ENCODE results near the gene PCGF5. TPM values are rescaled to one million over a fixed set of nuclear protein-coding genes. Genes with fewer than 3 reads are reported as not detected.

The PCGF5 gene
- total and polyA plus RNA-seq, 2 experiments from 2014 or later: 7.7 to 8.7 TPM

DNA sequence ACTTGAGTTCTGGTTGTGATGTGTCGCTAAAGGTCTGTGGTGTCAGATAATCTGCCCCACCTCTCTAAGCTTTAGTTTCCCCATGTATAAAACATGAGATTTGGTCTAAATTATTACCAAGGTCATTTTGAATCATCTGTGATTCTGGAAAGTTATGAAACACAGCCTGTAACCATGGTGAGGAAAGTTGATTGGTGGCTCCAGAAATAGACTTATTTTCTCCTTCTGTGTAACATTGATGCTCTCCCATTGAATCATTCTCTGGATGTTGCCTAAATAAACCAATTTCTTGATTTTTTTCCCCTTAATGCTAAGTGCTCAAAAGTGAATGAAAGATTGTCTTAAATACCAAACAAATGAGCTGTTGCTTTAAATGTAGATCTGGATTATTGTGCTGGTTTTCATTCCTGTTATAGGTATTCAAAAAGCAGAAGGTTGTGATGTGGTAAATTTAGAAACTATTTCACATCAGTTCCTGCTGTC is 30.0 kb upstream of the PCGF5 start (continued):
- TF ChIP-seq NANOG (IDR thresholded peaks at IDR 0.05; ENCODE audit: borderline replicate concordance) (no peak), STAT1 (IDR thresholded peaks at IDR 0.05; ENCODE audit: unreplicated experiment) (no peak), ZNF114 (CRISPR knock-in tag; IDR thresholded peaks at IDR 0.05) (no peak)

DNA sequence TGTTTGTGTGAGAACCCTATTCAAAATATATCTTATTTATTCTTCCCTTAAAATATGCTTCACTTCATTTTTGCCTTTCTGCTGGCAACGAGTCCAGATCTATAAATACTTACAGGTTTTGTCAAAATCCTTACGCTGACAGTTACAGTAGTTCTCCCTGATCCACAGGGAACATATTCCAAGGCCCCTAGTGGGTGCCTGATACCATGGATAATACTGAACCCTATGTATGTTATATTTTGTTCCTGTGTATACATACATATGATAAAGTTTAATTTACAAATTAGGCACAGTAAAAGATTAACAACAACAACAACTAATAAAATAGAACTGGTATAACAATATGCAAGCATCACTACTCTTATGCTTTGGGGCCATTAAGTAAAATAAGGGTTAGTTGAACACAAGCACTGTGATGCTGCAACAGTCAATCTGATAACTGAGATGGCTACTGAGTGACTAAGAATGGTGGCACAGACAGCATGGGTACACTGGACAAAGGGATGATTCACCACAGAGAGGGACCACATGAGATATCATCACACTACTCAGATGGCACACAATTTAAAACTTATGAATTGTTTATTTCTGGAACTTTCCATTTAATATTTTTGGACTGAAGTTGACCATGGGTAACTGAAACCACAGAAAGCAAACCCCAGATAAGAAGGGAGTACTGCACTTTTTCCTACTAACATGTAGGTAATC is 29.4 kb upstream of the PCGF5 start:
- TF ChIP-seq ZNF331 (CRISPR knock-in tag; IDR thresholded peaks at IDR 0.05; ENCODE audit: low read depth): no peak
- TF ChIP-seq, protein P1, sequence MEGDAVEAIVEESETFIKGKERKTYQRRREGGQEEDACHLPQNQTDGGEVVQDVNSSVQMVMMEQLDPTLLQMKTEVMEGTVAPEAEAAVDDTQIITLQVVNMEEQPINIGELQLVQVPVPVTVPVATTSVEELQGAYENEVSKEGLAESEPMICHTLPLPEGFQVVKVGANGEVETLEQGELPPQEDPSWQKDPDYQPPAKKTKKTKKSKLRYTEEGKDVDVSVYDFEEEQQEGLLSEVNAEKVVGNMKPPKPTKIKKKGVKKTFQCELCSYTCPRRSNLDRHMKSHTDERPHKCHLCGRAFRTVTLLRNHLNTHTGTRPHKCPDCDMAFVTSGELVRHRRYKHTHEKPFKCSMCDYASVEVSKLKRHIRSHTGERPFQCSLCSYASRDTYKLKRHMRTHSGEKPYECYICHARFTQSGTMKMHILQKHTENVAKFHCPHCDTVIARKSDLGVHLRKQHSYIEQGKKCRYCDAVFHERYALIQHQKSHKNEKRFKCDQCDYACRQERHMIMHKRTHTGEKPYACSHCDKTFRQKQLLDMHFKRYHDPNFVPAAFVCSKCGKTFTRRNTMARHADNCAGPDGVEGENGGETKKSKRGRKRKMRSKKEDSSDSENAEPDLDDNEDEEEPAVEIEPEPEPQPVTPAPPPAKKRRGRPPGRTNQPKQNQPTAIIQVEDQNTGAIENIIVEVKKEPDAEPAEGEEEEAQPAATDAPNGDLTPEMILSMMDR (conservative IDR thresholded peaks at IDR 0.05; ENCODE audit: low read depth in 2 of 2): no peak
- no peak for TF ChIP-seq JUNB (IDR thresholded peaks at IDR 0.05; ENCODE audit: unreplicated experiment)
- TF ChIP-seq CREB1 (CRISPR knock-in tag; IDR thresholded peaks at IDR 0.05; ENCODE audit: low read depth): no peak
- no peak for TF ChIP-seq ZNF114 (CRISPR knock-in tag; IDR thresholded peaks at IDR 0.05)
- Histone ChIP-seq H3K4me3 (no peak overlapping the region), H3K4me1 (ENCODE audit: insufficient read depth) (no peaks in the 10 kb centered on the region), H3K79me2 (replicated peaks; ENCODE audit: insufficient read depth) (no peaks in the 10 kb centered on the region), H3K27me3 (ENCODE audit: insufficient read depth) (no peaks in the 10 kb centered on the region), H2AFZ (no peak overlapping the region), H3K4me2 (no peak overlapping the region), H4K20me1 (replicated peaks; ENCODE audit: insufficient read depth) (no peaks in the 10 kb centered on the region), H3F3A (replicated peaks; ENCODE audit: low read depth) (no peaks in the 10 kb centered on the region), H3K36me3 (ENCODE audit: insufficient read depth) (no peaks in the 10 kb centered on the region), H3K27ac (ENCODE audit: low read depth) (no peak overlapping the region), H3K9me2 (ENCODE audit: insufficient read depth) (peaks cover 12% of the 10 kb centered on the region; the same call in 1 of the 2 replicates)
- no peaks in the 10 kb centered on the region for H3K9me3 Mint-ChIP-seq
- no peaks in the 10 kb centered on the region for H3K36me3 Mint-ChIP-seq (ENCODE audit: low read depth)
- ATAC-seq (no peak), DNase-seq (ENCODE audit: low spot score) (no peak)
- no peaks in the 10 kb centered on the region for H3K4me1 Mint-ChIP-seq
- H3K4me3 Mint-ChIP-seq: no peak overlapping the region
- no peaks in the 10 kb centered on the region for H3K27me3 Mint-ChIP-seq (ENCODE audit: insufficient read depth, low read depth, poor library complexity)
- H3K27ac Mint-ChIP-seq: no peak overlapping the region

DNA sequence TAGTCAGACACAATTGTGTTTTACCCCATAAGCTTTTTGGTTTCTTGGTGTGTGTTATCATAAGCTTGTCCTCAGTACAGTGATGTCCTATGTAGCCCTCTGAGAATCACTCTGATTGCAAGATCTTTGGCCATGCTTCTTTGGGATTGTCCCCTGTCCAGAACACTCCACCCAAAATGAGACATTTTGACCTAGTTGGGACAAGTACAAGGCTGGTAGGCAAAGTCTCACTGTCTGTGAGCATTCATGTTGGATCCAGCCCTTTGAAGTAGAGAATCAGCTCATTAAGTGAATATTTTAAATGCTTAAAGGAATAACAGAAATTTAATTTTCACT is 28.9 kb upstream of the PCGF5 start:
- H3K4me2 ChIP-seq: no peak overlapping the region
- no peaks in the 10 kb centered on the region for H3K27me3 Mint-ChIP-seq (ENCODE audit: insufficient read depth, low read depth, poor library complexity)
- TF ChIP-seq, protein P2, sequence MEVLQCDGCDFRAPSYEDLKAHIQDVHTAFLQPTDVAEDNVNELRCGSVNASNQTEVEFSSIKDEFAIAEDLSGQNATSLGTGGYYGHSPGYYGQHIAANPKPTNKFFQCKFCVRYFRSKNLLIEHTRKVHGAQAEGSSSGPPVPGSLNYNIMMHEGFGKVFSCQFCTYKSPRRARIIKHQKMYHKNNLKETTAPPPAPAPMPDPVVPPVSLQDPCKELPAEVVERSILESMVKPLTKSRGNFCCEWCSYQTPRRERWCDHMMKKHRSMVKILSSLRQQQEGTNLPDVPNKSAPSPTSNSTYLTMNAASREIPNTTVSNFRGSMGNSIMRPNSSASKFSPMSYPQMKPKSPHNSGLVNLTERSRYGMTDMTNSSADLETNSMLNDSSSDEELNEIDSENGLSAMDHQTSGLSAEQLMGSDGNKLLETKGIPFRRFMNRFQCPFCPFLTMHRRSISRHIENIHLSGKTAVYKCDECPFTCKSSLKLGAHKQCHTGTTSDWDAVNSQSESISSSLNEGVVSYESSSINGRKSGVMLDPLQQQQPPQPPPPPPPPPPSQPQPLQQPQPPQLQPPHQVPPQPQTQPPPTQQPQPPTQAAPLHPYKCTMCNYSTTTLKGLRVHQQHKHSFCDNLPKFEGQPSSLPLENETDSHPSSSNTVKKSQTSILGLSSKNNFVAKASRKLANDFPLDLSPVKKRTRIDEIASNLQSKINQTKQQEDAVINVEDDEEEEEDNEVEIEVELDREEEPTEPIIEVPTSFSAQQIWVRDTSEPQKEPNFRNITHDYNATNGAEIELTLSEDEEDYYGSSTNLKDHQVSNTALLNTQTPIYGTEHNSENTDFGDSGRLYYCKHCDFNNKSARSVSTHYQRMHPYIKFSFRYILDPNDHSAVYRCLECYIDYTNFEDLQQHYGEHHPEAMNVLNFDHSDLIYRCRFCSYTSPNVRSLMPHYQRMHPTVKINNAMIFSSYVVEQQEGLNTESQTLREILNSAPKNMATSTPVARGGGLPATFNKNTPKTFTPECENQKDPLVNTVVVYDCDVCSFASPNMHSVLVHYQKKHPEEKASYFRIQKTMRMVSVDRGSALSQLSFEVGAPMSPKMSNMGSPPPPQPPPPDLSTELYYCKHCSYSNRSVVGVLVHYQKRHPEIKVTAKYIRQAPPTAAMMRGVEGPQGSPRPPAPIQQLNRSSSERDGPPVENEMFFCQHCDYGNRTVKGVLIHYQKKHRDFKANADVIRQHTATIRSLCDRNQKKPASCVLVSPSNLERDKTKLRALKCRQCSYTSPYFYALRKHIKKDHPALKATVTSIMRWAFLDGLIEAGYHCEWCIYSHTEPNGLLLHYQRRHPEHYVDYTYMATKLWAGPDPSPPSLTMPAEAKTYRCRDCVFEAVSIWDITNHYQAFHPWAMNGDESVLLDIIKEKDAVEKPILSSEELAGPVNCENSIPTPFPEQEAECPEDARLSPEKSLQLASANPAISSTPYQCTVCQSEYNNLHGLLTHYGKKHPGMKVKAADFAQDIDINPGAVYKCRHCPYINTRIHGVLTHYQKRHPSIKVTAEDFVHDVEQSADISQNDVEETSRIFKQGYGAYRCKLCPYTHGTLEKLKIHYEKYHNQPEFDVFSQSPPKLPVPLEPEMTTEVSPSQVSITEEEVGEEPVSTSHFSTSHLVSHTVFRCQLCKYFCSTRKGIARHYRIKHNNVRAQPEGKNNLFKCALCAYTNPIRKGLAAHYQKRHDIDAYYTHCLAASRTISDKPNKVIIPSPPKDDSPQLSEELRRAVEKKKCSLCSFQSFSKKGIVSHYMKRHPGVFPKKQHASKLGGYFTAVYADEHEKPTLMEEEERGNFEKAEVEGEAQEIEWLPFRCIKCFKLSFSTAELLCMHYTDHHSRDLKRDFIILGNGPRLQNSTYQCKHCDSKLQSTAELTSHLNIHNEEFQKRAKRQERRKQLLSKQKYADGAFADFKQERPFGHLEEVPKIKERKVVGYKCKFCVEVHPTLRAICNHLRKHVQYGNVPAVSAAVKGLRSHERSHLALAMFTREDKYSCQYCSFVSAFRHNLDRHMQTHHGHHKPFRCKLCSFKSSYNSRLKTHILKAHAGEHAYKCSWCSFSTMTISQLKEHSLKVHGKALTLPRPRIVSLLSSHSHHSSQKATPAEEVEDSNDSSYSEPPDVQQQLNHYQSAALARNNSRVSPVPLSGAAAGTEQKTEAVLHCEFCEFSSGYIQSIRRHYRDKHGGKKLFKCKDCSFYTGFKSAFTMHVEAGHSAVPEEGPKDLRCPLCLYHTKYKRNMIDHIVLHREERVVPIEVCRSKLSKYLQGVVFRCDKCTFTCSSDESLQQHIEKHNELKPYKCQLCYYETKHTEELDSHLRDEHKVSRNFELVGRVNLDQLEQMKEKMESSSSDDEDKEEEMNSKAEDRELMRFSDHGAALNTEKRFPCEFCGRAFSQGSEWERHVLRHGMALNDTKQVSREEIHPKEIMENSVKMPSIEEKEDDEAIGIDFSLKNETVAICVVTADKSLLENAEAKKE (CRISPR knock-in tag; IDR thresholded peaks at IDR 0.05): no peak
- TF ChIP-seq EZH2phosphoT487 (IDR thresholded peaks at IDR 0.05; ENCODE audit: unreplicated experiment): no peak
- TF ChIP-seq, protein P1 (conservative IDR thresholded peaks at IDR 0.05; ENCODE audit: low read depth in 2 of 2): no peak
- TF ChIP-seq EZH2 (IDR thresholded peaks at IDR 0.05; ENCODE audit: low read depth, unreplicated experiment): no peak

More for the DNA sequence above, 28.9 kb upstream of the PCGF5 start:
- Mint-ChIP-seq H3K4me3 (no peak overlapping the region), H3K4me1 (no peaks in the 10 kb centered on the region), H3K9me3 (no peaks in the 10 kb centered on the region), H3K27ac (no peak overlapping the region), H3K36me3 (ENCODE audit: low read depth) (no peaks in the 10 kb centered on the region)
- H3F3A ChIP-seq (replicated peaks; ENCODE audit: low read depth): no peaks in the 10 kb centered on the region
- no peaks in the 10 kb centered on the region for H3K79me2 ChIP-seq (replicated peaks; ENCODE audit: insufficient read depth)
- H3K27ac ChIP-seq (ENCODE audit: low read depth): no peak overlapping the region
- no peak overlapping the region for H3K4me3 ChIP-seq
- no peak overlapping the region for H2AFZ ChIP-seq
- no peak for DNase-seq (ENCODE audit: low spot score)
- H4K20me1 ChIP-seq (replicated peaks; ENCODE audit: insufficient read depth): no peaks in the 10 kb centered on the region
- no peaks in the 10 kb centered on the region for H3K36me3 ChIP-seq (ENCODE audit: insufficient read depth)
- no peak for ATAC-seq
- no peaks in the 10 kb centered on the region for H3K4me1 ChIP-seq (ENCODE audit: insufficient read depth)
- H3K27me3 ChIP-seq (ENCODE audit: insufficient read depth): no peaks in the 10 kb centered on the region
- peaks cover 12% of the 10 kb centered on the region; the same call in 1 of the 2 replicates for H3K9me2 ChIP-seq (ENCODE audit: insufficient read depth)

Measured in GM23338 (cell line).